Astrocyte (in vitro differentiated cells and primary cell): ENCODE data around the gene TNNI2.

Experiments used
- EZH2 ChIP-seq: IDR thresholded peaks from 2 replicates; pipeline ENCODE4 v1.6.1; 2012; ENCODE audit warnings: mild to moderate bottlenecking, low read length, inconsistent platforms; ENCODE audit not compliant: insufficient read depth
- TF ChIP-seq, protein P1 (sequence below): IDR thresholded peaks from 2 replicates; pipeline ENCODE4 v1.5.1; 2011; ENCODE audit warnings: low read depth, mild to moderate bottlenecking, inconsistent platforms, low read length, moderate library complexity; ENCODE audit not compliant: insufficient read depth

DNA sequence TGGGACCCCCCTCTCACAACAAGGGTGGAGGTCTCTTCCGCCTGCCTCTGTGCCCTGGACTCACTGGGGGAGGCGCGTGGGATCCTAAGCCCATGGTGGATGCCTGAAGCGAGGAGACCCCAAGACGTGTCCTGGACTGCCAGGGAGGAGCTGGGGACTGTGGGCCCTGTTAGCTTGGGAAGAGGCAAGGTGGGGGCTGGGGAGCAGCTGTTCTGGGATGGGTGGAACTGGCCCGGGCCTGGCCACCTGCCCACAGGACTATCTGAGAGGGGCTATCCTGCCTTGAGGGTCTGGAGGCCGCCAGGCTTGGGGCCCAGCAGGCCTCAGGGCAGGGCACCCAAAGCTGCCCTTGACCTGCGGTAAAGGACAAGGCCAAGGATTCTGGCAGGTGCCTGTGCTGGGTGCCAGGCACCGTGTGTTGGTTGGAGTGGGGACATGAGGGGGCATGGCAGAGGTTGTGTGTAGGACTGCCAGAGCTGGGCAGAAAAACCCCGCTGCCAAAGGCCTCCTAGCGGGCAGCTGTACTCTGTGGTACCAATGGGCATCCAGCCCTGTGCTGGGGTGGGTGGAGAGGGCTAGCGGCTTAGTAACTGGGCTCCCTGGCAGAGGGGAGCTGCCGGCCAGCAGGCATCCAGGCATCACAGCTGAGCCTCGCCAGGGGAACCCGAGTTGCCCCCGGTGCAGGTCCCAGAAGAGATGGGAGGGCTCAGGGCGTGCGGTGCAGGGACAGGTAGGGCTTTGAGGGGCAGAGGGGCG lies 14.8 kb downstream of the TNNI2 start:
- TF ChIP-seq, protein P1, sequence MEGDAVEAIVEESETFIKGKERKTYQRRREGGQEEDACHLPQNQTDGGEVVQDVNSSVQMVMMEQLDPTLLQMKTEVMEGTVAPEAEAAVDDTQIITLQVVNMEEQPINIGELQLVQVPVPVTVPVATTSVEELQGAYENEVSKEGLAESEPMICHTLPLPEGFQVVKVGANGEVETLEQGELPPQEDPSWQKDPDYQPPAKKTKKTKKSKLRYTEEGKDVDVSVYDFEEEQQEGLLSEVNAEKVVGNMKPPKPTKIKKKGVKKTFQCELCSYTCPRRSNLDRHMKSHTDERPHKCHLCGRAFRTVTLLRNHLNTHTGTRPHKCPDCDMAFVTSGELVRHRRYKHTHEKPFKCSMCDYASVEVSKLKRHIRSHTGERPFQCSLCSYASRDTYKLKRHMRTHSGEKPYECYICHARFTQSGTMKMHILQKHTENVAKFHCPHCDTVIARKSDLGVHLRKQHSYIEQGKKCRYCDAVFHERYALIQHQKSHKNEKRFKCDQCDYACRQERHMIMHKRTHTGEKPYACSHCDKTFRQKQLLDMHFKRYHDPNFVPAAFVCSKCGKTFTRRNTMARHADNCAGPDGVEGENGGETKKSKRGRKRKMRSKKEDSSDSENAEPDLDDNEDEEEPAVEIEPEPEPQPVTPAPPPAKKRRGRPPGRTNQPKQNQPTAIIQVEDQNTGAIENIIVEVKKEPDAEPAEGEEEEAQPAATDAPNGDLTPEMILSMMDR = no peak
- TF ChIP-seq EZH2 = no peak
